Stimulated activated CD4-positive, alpha-beta T cell treated with anti-CD3 and anti-CD28 coated beads, TNF-alpha, amount 100 ng/mL, for 4 hours (primary cell): ENCODE measurements around the gene MAPKAP1.

Experiments used
- DNase-seq, 3 experiments: peaks; one replicate each; pipeline ENCODE4 v3.0.0-alpha.2; 2020; ENCODE audit warnings: low read depth in 3 of 3

The MAPKAP1 gene

DNA sequence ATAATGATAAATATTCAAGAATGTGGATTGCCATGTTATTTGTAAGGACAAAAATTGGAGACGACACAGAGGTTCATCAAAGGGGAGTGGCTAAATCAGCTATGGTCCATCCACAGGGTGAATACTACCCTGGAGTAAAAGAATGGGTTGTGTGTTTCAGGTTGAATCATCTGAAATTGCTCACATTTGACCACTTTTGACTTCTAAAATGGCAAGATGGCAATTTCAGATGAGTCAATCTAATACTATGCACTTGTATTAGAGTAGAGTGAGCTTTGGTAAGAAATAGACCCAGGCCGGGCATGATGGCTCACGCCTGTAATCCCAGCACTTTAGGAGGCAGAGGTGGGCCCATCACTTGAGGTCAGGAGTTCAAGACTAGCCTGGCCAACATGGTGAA lies 313.6 kb downstream of the MAPKAP1 start:
- DNase-seq: no peak

DNA sequence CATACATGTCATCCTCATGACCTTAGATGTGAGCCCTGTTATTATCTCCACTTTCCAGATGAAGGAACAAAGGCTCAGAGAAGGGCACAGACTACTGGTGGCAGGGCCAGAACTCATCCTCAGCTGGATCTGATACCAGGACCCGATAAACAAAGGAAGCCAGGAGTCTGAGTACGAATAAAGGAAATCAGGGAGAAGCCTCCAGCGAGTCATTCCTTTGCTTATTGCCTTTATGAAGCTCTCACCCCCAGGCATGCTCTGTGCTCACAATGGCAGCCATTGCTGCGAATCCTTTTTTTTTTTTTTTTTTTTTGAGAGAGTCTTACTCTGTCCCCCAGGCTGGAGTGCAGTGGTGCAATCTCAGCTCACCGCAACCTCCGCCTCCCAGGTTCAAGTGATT lies 315.3 kb downstream of the MAPKAP1 start:
- DNase-seq: no peak

GRCh38 chr9:125388978-125389377 lies 318.0 kb downstream of the MAPKAP1 start:
- DNase-seq: no peak

GRCh38 chr9:125387861-125388524 lies 319.0 kb downstream of the MAPKAP1 start:
- no peak for DNase-seq
